ENCODE results near the gene CYTH4.
"Not testable (repeated sequence)": the region's sequence is repeated elsewhere in the genome, so short reads cannot be mapped to it uniquely, and the experiment has no call there.

Gene CYTH4

GRCh38 chr22:37249986-37250385, 32.3 kb upstream of the CYTH4 start:
- DNase-seq: no peak

GRCh38 chr22:37251836-37252235, 30.5 kb upstream of the CYTH4 start:
- DNase-seq: not testable (repeated sequence)

GRCh38 chr22:37253126-37253660, 29.1 kb upstream of the CYTH4 start:
- no peak for DNase-seq

- no peak for DNase-seq
Measured at GRCh38 chr22:37254209-37254866, 28.0 kb upstream of the CYTH4 start.

- no peak for DNase-seq
Measured at GRCh38 chr22:37254867-37255233, 27.5 kb upstream of the CYTH4 start.

- no peak for DNase-seq
Measured at GRCh38 chr22:37255558-37256006, 26.7 kb upstream of the CYTH4 start.

- DNase-seq: no peak
Measured at GRCh38 chr22:37256075-37256726, 26.1 kb upstream of the CYTH4 start.

GRCh38 chr22:37258005-37258752, 24.1 kb upstream of the CYTH4 start:
- no peak for DNase-seq

- no peak for DNase-seq
Measured at GRCh38 chr22:37258753-37259401, 23.4 kb upstream of the CYTH4 start.

GRCh38 chr22:37259540-37260029, 22.7 kb upstream of the CYTH4 start:
- DNase-seq: no peak

GRCh38 chr22:37260155-37260795, 22.0 kb upstream of the CYTH4 start:
- no peak for DNase-seq

GRCh38 chr22:37260901-37261336, 21.4 kb upstream of the CYTH4 start:
- DNase-seq: peak in 3 of 4 experiments; percentile 23 to 32 (median 26)

GRCh38 chr22:37262346-37262745, 20.0 kb upstream of the CYTH4 start:
- DNase-seq: no peak

- DNase-seq: no peak
Measured at GRCh38 chr22:37263966-37264887, 18.1 kb upstream of the CYTH4 start.

GRCh38 chr22:37266581-37267134, 15.7 kb upstream of the CYTH4 start:
- no peak for DNase-seq

GRCh38 chr22:37267135-37267587, 15.1 kb upstream of the CYTH4 start:
- peak; percentile 50 to 56 (median 52) for DNase-seq

GRCh38 chr22:37267661-37268413, 14.5 kb upstream of the CYTH4 start:
- no peak for DNase-seq

- DNase-seq: no peak
Measured at GRCh38 chr22:37269936-37270678, 12.2 kb upstream of the CYTH4 start.
